NCI-H2227 (cell line): ENCODE data around the gene LIMS3.
"Not testable (repeated sequence)": the region's sequence is repeated elsewhere in the genome, so short reads cannot be mapped to it uniquely, and the experiment has no call there.

Experiments used
- DNase-seq: peaks from one replicate; lab custom pipeline; 2025; ENCODE audit not compliant: unreplicated experiment; lab: John Stamatoyannopoulos, UW

The LIMS3 gene

DNA sequence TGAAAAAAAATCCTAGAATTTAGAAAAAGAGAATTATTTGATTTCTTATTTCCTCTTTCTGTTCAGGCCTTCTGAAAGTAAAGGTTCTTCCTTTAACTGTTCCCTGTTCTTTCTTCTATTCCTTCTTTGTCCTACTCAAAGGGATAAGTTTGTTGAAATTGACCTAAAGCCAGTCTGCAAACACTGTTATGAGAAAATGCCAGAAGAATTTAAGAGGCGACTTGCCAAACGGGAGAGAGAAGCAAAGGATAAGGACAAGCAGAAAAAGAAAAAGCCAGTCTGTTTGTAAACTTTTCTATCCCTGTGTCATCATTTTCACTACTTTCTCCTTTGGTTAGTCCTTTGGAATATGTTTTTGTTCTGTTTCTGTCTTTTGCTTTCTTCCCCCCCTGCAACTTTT lies 26.0 kb downstream of the LIMS3 start:
- DNase-seq = not testable (repeated sequence)

- not testable (repeated sequence) for DNase-seq
Measured at GRCh38 chr2:109927803-109928202, 29.3 kb downstream of the LIMS3 start.

DNA sequence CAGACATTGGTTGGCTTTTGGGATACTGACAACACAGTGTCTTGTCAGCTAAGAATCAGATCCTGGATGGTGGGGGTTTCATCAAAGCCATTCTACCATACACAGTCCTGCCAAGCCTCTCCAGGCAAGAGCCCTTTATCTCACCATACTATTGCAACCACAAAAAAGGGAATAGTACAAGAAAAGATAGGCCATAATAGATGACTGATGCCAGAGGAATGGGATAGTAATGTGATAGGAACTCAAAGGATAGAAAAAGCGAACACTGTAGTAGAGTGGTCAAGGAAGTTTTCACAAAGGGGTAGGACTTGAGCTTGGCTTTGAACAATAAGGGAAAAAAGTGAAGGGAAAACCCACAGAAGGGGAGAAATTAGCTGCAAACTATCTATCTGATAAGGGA lies 30.7 kb downstream of the LIMS3 start:
- not testable (repeated sequence) for DNase-seq

DNA sequence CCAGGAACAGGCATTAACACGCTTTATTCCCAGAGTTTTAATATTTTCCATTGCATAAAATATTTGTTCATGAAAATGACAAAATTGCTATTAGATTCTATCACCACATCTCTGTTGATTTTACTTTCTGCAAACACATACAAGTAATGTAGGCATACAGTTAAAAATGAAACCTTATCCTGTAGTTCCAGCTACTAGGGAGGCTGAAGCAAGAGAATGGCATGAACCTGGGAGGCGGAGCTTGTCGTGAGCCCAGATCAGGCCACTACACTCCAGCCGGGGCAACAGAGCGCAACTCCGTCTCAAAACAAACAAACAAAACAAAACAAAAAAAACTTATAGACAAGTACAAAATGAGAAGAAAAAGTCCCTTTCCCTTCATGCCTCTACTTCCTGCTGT lies 38.0 kb downstream of the LIMS3 start:
- DNase-seq = not testable (repeated sequence)

GRCh38 chr2:109945362-109945761 lies 46.9 kb downstream of the LIMS3 start:
- not testable (repeated sequence) for DNase-seq

DNA sequence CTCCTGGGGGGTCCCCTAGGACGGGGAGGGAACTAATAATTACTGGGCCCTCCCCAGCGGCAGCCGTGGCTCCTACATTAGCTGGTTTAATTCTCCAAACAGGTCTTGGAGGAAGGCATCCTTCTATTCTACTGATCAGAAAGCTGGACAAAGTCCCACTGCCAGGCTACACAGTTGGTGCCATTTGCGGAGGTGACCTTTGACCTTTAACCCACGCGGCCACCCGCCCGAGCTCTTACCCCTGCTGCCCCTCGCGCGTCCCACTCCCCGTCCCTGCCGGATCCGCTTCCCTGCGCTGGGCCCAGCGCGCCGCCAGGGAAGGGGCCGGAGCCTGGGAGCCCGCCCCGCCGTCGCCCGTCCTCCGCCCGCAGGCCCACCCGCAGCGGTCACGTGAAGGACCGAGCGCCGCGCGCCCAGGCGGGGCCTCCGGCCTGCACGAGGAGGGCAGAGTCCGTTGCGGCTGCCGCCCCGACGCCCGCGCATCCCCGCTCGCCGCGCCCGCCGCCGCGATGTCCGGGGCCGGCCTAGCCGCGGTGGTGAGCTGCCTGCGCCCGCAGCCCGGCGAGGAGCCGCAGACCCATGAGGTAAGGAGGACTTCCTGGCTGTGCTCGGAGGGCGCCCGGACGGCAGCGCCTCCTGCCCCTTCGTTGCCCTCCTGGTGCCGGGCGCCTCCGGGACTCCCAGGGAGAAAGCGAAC lies 48.9 kb downstream of the LIMS3 start:
- not testable (repeated sequence) for DNase-seq

DNA sequence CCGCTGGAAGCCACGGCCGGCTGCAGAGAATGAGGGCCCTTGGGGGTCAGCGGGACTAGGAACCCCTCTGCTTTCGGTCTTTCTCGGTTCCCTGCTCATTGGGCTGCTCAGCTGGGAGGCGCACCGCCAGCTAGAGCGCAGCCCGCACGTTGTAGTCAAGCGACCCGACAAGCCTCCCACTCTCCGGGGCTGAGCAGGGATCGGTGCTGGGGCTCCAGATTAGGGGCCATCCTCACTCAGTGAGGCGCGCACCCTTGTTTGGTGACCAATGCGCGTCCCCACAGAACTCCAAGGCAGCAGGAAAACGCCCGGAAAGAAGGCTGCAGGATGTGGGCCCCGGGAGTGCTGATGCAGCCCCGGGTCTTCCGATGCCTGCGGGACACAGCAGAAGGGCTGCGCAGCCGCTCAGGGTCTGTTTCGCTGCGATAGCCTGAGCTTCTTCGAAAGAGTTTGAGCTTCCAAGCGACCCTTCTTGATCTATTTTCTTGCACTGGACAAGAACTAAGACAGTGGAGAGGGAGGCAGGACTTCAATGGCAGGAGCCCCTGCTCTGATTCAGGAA lies 49.6 kb downstream of the LIMS3 start:
- not testable (repeated sequence) for DNase-seq

DNA sequence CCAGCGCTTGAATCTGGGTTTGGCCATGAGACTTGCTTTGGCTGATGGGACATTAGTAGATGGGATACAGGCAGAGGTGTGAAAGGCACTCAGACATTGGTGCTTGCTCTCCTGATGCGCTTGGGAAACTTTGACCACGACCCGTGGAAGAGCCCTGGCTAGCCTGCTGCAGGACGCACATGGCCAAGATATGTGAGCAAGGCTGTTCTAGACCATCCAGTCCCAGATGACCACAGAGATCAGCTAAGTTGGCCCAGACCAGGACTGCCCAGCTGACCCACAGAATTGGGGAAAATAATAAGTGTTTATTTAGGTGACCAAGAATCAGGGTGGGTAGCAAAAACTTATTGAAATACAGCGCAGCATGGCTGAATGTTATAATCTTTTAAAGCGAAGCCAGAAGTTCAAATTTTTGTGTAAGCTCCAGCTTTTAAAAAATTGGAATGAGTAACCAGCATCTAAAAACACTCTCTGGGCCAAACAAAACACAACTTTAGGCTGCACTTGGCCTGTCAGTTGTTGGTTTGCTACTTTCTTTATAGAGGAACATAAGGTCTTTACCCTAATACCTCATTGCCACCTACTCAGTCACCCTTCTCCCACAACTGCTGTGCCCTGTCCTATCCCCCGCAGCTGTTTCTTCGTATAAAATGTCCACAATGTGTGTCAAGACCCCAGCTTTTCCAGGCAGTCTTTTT lies 51.8 kb downstream of the LIMS3 start:
- not testable (repeated sequence) for DNase-seq

DNA sequence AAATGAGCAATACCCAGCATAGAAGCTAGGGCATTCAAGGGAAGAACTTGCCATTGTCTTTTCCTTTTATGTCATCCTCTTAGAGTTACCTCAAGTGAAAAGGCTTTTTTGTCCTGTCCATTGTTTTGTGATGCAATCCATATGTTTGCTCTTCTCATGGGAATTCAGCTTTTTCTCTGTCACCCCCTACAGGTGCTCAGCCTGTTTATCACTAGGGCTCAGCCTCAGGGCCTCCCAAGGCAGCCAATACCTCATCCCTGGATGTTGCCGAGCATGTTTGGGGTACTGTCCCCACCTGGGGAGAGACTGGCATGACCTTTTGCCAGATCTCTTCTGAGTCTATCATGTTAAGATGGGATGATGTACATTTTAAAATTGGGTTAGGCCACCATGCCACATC lies 65.5 kb downstream of the LIMS3 start:
- DNase-seq = not testable (repeated sequence)

DNA sequence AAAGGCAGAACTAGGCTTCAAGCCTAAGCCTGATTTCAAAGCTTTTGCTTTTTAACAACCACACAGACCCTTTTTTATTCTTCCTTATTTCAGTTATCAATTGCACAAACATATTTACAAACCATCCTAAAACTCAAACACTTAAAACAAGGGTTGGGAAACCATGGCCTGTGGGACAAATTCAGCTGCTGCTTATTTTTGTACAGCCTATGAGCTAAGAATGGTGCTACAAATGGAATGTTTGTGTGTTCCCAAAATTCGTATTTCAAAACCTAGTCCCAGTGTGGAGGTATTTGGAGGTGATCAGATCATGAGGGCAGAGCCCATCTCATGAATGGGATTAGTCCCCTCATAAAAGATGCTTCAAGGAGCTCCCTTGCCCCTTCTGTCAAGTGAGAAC lies 67.0 kb downstream of the LIMS3 start:
- not testable (repeated sequence) for DNase-seq

DNA sequence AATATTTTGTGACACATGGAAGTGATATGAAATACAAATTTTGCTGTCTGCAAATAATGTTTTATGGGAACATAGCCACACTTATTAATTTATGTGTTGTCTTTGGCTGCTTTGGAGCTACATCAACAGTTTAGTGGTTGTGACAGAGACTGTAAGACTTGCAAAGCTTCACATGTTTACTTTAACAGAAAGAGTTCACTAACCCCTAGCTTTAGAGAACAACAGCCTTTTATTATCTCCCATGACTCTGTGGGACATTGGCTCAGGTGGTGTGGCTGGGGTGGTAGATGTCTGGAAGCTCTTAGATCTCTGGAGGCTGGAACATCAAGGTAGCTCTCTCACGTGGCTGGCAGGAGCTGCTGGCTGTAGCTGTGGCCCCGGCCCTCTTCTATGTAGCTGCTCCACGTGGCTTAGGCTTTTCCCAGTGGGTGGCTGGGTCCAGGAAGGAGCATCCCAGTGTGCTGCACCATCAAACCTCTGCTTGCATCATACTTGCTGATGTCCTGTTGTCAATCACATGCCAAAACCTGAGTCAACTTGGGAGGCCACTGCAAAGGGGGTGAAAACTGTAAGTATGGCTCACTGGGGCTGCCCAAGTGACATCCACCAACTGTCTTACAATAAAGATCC lies 67.7 kb downstream of the LIMS3 start:
- DNase-seq = not testable (repeated sequence)

DNA sequence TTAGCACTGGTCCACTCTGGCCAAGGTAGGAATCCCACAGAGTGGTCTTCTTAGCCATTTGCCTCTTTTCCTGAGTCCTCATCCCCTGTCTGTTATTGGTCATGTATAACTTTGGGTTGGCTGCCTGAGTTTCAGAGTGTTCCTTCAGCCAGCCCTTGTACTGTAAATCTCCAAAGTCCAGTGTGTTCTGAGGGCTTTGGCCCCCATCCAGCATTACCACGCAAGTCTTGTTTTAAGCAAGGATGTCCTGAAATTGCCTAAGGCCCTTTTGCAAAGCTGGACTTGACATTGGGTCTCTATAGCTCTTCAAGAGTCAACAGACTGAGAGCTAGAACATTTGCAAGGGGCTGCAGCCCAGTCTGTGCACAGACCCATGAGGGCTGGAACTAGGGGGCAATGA lies 68.4 kb downstream of the LIMS3 start:
- not testable (repeated sequence) for DNase-seq

- not testable (repeated sequence) for DNase-seq
Measured at GRCh38 chr2:109969864-109970263, 71.4 kb downstream of the LIMS3 start.

GRCh38 chr2:109971710-109972109 lies 73.2 kb downstream of the LIMS3 start:
- DNase-seq = not testable (repeated sequence)
